Left kidney (tissue), 2 donors: Measurements from ENCODE around the gene TSPAN12. TPM values are rescaled to one million over a fixed set of nuclear protein-coding genes. Genes with fewer than 3 reads are reported as not detected.
"Not testable (repeated sequence)": the region's sequence is repeated elsewhere in the genome, so short reads cannot be mapped to it uniquely, and the experiment has no call there.

Experiments
- DNase-seq: peaks from one replicate; pipeline ENCODE4 v3.0.0-alpha.2; 2013
- polyA plus RNA-seq: library from polyadenylated mRNA; unstranded; fragments of 120-200 nt; gene quantifications from one replicate; pipeline ENCODE4 v1.2.1, GENCODE V29; 2013; ENCODE audit not compliant: insufficient read length

Gene TSPAN12
- polyA plus RNA-seq, 1 donor = 188 TPM

- no peak for DNase-seq
These were observed 50.6 kb downstream of the TSPAN12 start for GRCh38 chr7:120807390-120807789.

- no peak for DNase-seq
These were observed 51.3 kb downstream of the TSPAN12 start for GRCh38 chr7:120806669-120807068.

- DNase-seq = peak; percentile 89
These were observed 52.1 kb downstream of the TSPAN12 start for GRCh38 chr7:120805636-120806388.

GRCh38 chr7:120802751-120803150, 55.2 kb downstream of the TSPAN12 start:
- DNase-seq = no peak

GRCh38 chr7:120799813-120800475, 58.0 kb downstream of the TSPAN12 start:
- no peak for DNase-seq

GRCh38 chr7:120799147-120799546, 58.8 kb downstream of the TSPAN12 start:
- no peak for DNase-seq

- no peak for DNase-seq
These were observed 60.8 kb downstream of the TSPAN12 start for GRCh38 chr7:120797026-120797645.

- DNase-seq = no peak
These were observed 63.7 kb downstream of the TSPAN12 start for GRCh38 chr7:120794106-120794729.

- DNase-seq = no peak
These were observed 64.6 kb downstream of the TSPAN12 start for GRCh38 chr7:120793213-120793936.

- DNase-seq = no peak
These were observed 65.1 kb downstream of the TSPAN12 start for GRCh38 chr7:120792861-120793130.

- peak; percentile 68 for DNase-seq
These were observed 65.7 kb downstream of the TSPAN12 start for GRCh38 chr7:120792091-120792860.

- no peak for DNase-seq
These were observed 72.8 kb downstream of the TSPAN12 start for GRCh38 chr7:120785095-120785494.

GRCh38 chr7:120783721-120784120, 74.2 kb downstream of the TSPAN12 start:
- DNase-seq = no peak

- DNase-seq = no peak
These were observed 74.7 kb downstream of the TSPAN12 start for GRCh38 chr7:120783273-120783672.

GRCh38 chr7:120781924-120782323, 76.0 kb downstream of the TSPAN12 start:
- not testable (repeated sequence) for DNase-seq

GRCh38 chr7:120780938-120781337, 77.0 kb downstream of the TSPAN12 start:
- DNase-seq = no peak

- not testable (repeated sequence) for DNase-seq
These were observed 77.5 kb downstream of the TSPAN12 start for GRCh38 chr7:120780451-120780850.

- DNase-seq = not testable (repeated sequence)
These were observed 78.9 kb downstream of the TSPAN12 start for GRCh38 chr7:120779078-120779477.

GRCh38 chr7:120775755-120776154, 82.2 kb downstream of the TSPAN12 start:
- no peak for DNase-seq

- no peak for DNase-seq
These were observed 83.5 kb downstream of the TSPAN12 start for GRCh38 chr7:120774481-120774880.

GRCh38 chr7:120770206-120770605, 87.7 kb downstream of the TSPAN12 start:
- no peak for DNase-seq

- no peak for DNase-seq
These were observed 97.1 kb downstream of the TSPAN12 start for GRCh38 chr7:120760851-120761250.
